RWPE2 (cell line): Measurements from ENCODE around the gene PSMA3.
A peak's percentile ranks its signal among the peaks of the same experiment; 100 is the strongest.

Experiments
- ATAC-seq: fragments of 200-7000 bp; cut with Tn5 transposase; 3 replicates; pipeline ENCODE4 v1.9.1; 2021; ENCODE audit warnings: low read depth
- DNase-seq: peaks from one replicate; pipeline ENCODE4 v3.0.0-alpha.2; 2020; ENCODE audit warnings: low spot score
- H3K27ac ChIP-seq: fragments of 450-650 bp; 2 replicates; pipeline ENCODE4 v1.5.1; 2017; ENCODE audit warnings: mild to moderate bottlenecking; ENCODE audit not compliant: poor library complexity, severe bottlenecking
- H3K27me3 ChIP-seq: fragments of 250-450 bp; sonication (Bioruptor Pico); 2 replicates; pipeline ENCODE4 v1.5.1; 2021; ENCODE audit warnings: mild to moderate bottlenecking, moderate library complexity; ENCODE audit not compliant: insufficient read depth, poor library complexity, severe bottlenecking
- H3K36me3 ChIP-seq: fragments of 250-450 bp; sonication (Bioruptor Pico); 2 replicates; pipeline ENCODE4 v1.5.1; 2020; ENCODE audit warnings: low read depth, mild to moderate bottlenecking, moderate library complexity
- H3K4me1 ChIP-seq: fragments of 250-450 bp; sonication (Bioruptor Pico); 2 replicates; pipeline ENCODE4 v1.5.1; 2021; ENCODE audit warnings: mild to moderate bottlenecking, moderate library complexity; ENCODE audit not compliant: insufficient read depth, poor library complexity, severe bottlenecking
- H3K4me3 ChIP-seq: fragments of 250-450 bp; sonication (Bioruptor Pico); 2 replicates; pipeline ENCODE4 v1.5.1; 2021; ENCODE audit warnings: mild to moderate bottlenecking, moderate library complexity; ENCODE audit not compliant: severe bottlenecking
- H3K9me3 ChIP-seq: fragments of 250-450 bp; sonication (Bioruptor Pico); 2 replicates; pipeline ENCODE4 v1.5.1; 2021; ENCODE audit warnings: mild to moderate bottlenecking, moderate library complexity; ENCODE audit not compliant: severe bottlenecking
- TF ChIP-seq, protein P1 (sequence below): fragments of 450-650 bp; IDR thresholded peaks from one replicate; pipeline ENCODE4 v1.5.1; 2017; ENCODE audit warnings: mild to moderate bottlenecking, moderate library complexity; ENCODE audit not compliant: poor library complexity, severe bottlenecking

PSMA3 gene

DNA sequence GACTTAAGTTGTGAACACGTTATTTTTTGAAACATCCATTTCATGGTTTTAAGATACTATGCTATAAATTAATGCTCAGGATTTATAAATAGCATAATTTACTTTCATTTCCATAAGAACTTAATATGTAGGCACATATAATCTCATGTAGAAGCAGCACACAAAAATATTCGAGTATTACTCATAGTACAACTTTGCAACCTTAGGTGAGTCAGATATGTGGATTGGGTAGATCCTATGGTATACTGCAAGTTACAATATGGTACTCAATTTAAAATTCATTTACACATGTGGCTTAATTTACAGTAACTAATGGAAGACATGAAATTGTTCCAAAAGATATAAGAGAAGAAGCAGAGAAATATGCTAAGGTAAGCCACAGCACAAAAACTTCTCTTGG is 26.0 kb downstream of the PSMA3 start:
- Histone ChIP-seq H3K27ac (no peak overlapping the region), H3K4me1 (no peaks in the 10 kb centered on the region), H3K9me3 (no peaks in the 10 kb centered on the region), H3K4me3 (no peak overlapping the region), H3K27me3 (no peaks in the 10 kb centered on the region), H3K36me3 (peaks cover 98% of the 10 kb centered on the region)
- DNase-seq (no peak), ATAC-seq (no peak)
- TF ChIP-seq, protein P1, sequence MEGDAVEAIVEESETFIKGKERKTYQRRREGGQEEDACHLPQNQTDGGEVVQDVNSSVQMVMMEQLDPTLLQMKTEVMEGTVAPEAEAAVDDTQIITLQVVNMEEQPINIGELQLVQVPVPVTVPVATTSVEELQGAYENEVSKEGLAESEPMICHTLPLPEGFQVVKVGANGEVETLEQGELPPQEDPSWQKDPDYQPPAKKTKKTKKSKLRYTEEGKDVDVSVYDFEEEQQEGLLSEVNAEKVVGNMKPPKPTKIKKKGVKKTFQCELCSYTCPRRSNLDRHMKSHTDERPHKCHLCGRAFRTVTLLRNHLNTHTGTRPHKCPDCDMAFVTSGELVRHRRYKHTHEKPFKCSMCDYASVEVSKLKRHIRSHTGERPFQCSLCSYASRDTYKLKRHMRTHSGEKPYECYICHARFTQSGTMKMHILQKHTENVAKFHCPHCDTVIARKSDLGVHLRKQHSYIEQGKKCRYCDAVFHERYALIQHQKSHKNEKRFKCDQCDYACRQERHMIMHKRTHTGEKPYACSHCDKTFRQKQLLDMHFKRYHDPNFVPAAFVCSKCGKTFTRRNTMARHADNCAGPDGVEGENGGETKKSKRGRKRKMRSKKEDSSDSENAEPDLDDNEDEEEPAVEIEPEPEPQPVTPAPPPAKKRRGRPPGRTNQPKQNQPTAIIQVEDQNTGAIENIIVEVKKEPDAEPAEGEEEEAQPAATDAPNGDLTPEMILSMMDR = no peak

DNA sequence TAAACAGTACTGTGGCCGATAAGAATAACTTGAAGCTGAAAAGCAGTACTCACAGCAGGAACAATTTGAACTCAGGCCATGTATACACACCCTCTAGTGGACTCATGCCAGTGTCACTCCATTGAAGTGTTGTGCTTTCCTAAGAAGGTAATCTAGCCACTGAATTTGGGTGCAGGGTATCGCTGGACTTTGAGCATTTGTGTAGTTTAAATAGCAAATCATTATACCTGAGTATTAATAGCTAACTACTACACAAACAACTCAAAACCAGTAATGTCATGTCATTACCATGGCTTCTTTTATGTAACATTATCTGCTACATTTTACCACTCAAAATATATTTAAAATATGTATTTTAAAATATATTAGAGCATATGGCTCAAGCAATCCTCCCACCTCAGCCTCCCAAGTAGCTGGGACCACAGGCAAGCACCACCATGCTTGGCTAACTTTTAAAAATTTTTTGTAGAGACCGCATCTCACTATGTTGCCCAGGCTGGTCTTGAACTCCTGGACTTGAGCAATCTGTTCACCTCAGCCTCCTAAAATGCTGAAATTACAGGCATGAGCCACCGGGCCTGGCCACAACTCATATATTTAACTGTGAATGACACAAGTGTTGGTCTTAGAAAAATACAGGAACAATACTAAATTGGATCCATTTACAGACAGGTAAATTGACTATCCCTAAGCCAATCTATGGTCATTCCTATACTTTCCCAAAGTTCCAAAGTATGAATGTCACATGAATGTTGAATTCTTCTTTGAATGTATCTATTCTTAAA is 28.1 kb downstream of the PSMA3 start:
- Histone ChIP-seq H3K4me3 (no peak overlapping the region), H3K9me3 (no peaks in the 10 kb centered on the region), H3K4me1 (no peaks in the 10 kb centered on the region), H3K36me3 (peaks cover 92% of the 10 kb centered on the region), H3K27me3 (no peaks in the 10 kb centered on the region), H3K27ac (no peak overlapping the region)
- ATAC-seq = peak; percentile 39; the same call in 1 of the 3 replicates
- TF ChIP-seq, protein P1 = peak; percentile 27
- DNase-seq = no peak

DNA sequence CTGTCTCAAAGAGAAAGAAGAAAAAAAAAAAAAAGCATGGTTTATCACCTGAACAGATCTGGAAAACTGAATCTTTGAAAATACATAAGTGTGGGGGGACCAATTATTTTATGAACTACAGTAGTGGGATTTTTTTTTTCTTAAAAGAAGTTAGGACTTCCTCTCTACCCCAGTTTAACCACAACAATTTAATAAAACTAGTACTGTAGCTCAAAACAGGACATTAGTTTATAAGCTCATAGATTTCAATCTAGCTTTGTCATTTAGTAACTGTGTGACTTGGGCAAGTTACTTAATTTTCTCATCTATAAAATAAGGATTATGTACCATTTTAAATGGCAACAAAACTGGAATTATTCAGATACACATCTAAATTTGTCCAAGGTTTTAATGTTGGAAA is 30.2 kb downstream of the PSMA3 start:
- Histone ChIP-seq H3K27ac (peak overlapping the region; percentile 6), H3K36me3 (peaks cover 91% of the 10 kb centered on the region), H3K27me3 (no peaks in the 10 kb centered on the region), H3K4me1 (no peaks in the 10 kb centered on the region), H3K9me3 (no peaks in the 10 kb centered on the region), H3K4me3 (no peak overlapping the region)
- ATAC-seq (no peak), DNase-seq (no peak)
- TF ChIP-seq, protein P1 = no peak

- Histone ChIP-seq H3K4me3 (no peak overlapping the region), H3K27me3 (no peaks in the 10 kb centered on the region), H3K4me1 (no peaks in the 10 kb centered on the region), H3K27ac (peak overlapping the region; percentile 6), H3K9me3 (no peaks in the 10 kb centered on the region), H3K36me3 (peaks cover 91% of the 10 kb centered on the region)
- TF ChIP-seq, protein P1 = no peak
- ATAC-seq = no peak
- DNase-seq = no peak
Measured at GRCh38 chr14:58275527-58276190, 31.0 kb downstream of the PSMA3 start.

- Histone ChIP-seq H3K4me1 (peaks cover 4% of the 10 kb centered on the region), H3K36me3 (peaks cover 90% of the 10 kb centered on the region), H3K27me3 (no peaks in the 10 kb centered on the region), H3K4me3 (no peak overlapping the region), H3K9me3 (no peaks in the 10 kb centered on the region), H3K27ac (peak overlapping the region; percentile 6)
- no peak for DNase-seq
- peak; percentile 54 for ATAC-seq
- TF ChIP-seq, protein P1 = no peak
Measured at GRCh38 chr14:58276208-58276607, 31.6 kb downstream of the PSMA3 start.
